GM19467 (cell line): ENCODE data around the gene TOM1L2.

Experiments used
- ATAC-seq: cut with Tn5 transposase; IDR thresholded peaks from one replicate; pipeline ENCODE4 v1.9.1; 2021; ENCODE audit warnings: mild to moderate bottlenecking, moderate library complexity; ENCODE audit not compliant: unreplicated experiment

TOM1L2 gene

DNA sequence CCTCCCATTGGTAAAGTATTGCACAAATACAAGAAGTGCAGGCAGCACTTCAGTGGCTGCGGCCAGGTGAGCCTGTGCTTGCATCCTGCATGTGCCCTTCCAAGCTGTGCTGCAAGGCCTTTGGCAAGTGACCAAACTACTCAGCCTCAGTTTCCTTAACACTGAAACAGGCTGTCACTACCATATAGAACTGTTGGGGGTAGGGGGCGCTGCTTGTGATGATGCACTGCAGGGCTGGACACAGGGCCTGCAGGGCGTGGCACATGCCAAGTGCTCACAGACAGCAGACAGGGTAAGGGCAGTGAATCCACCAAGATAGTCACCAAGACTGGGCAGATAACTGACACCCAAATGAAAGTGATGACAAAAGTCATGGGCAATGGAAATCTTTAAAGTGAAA lies 69.8 kb downstream of the TOM1L2 start:
- no peak for ATAC-seq

DNA sequence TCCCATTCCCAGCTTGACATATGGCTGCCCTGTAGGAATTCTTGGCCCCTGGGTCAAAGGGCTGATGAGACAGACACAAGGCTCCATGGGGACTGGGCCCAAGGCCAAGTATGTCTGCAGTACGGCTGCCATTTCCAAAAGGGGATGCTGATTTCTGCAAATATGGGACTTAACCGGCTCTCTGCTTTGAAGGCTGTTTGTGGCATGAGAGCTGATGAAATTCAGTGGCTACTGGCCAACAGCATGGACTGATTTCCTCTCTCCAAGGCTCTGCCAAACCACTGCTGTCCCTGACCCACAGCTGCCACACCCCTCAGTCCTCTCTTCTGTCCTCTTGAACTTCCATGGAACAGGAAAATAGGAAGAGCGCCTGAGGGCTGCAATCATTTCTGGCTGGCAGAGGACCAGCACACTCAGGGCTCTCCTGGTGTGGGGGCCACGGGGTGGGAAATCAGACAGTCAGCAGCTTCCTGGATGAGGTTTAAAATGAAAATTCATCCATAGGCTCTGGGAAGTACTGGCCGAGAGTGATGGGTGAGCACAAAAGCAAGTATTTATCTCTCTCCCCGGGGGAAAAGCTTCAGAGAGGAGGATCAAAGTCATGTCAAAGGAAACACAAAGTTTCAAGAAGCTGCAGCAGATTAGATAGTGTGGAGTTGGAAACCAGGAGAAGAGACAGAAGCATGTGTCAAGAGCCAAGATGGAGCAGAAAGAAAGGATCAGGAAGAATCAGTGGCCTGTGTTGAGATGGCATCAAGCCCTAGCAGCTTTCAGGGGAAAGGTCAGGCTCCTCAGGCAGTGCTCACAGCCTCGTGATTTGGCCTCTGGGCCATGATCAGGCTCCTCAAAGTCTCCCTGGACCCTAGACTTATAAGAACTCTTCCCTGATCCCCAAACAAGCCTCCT lies 71.3 kb downstream of the TOM1L2 start:
- no peak for ATAC-seq

DNA sequence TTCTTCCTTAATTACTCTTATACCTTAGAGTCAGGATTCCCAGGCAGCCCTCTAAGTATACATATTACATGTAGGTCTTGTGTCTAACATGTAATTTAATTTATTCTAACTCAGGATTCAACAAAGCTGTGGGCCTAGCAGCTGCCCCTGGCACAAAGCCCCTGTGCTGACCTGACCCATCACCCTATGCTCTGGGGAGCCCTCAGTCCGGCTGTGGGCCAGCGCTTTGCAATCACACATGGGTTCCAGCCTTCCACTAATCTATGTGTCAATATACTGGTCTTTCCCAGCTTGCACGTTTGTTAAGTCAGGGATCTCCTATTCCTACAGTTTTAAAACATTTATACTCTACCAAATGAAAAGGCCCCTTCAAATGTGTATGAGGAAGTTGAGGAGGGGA lies 72.7 kb downstream of the TOM1L2 start:
- ATAC-seq: no peak

DNA sequence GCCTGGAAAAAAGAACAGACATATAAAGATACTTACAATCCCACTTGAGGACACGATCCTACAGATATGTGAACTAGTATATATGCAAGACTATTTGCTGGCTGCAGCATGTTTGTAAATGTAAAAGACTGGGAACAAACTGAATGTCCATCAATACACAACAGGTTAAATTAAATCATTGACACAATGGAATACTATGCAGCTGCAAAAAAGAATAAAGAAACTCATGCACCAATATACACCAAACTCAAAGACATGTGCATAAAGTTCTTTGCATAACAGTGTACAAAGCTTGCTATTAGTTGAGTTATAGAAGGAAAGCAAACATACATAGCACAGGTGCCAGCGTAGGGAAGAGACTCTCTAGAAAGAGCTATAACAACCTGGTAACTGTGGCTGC lies 73.5 kb downstream of the TOM1L2 start:
- ATAC-seq: no peak

DNA sequence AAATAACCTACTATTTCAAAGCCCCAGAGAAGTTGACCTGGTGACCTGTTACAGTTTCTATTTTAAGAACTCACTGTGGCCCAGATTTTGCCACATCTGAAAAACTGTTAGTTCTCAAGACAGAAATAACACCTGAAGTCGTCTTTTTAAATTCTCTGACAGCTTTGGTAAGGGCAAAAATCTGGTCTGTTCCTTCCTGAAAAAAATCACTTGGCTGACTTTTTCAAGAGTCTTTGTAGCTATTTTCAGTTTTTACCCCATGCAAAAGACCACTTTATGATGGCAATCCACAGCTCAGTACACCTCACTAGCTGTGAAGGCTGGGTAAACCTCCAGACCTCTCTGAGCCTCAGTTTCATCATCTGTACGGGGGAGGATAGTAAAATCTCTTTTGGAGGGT lies 74.8 kb downstream of the TOM1L2 start:
- ATAC-seq: no peak

DNA sequence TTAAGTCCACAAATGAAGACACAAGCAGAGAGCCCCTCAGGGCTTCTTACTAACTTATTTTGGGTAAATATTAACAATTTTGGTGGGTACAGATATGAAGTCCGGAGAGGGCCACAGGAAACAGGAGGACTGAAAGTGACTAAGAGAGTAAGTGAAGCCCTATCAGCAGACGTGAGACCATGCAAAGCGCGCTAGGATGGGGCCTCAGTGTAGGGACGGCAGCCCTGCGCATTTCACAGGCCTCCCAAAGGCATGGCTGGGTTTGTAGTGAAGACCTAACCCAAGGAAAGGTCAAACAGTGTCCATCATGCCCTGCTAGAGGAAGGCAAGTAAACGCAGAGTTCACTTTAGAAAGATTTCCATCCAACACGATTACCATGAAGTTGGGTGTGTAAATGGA lies 75.5 kb downstream of the TOM1L2 start:
- ATAC-seq: no peak

DNA sequence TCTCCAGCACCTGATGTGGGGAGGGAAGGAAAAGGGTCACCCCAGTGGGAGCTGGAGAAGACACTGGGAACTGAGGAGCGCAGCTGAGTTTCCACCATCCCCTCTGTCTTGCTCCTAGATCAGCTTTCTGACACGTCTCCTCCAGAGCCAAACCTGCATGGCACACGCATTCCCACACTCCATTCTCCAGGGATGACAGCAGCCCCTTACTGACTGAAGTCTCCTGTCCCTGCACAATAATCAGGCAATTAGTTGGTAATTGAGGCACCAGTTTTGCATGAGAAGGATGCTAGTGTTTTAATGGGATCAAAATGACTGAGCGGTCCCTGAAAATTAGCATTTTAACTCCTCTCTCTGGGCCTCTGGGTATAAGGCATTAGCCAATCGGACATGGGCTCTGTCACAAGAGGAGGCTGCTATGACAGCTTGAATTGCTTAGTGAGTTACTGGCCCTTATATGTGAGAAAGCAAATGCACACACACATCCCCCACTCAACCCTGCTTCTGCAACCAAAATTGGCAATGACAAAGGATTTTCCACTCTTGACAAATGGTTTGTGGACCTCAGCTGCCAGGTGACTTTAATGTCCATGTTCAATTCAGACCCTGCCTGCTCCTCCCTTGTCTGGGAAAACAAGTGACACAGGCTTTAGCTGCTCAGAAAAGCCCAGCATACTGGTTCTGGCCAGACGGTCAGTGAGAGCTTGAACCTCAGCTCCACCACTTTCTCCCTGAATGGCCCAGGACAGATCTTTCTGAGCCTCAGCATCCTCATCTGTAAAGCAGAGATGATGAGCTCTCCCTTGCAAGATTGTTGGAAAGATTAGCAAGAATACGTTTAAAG lies 78.2 kb downstream of the TOM1L2 start:
- ATAC-seq: no peak

DNA sequence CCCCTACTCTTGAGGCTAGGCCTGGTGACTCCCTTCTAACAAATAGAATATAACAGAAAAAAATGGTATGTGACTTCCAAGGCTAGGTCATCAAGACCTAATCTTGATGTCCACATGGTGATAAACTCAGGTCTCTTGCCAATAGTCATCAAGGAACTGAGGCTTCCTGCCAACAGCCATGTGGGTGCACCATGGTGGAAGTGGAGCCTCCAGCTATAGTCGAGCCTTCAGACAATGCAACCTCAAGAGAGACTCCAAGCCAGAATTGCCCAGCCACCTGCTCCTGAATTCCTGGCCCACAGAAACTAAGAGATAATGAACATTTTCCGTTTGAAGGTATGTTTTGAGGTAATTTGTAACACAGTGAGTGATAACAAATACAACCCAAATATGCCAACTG lies 79.5 kb downstream of the TOM1L2 start:
- ATAC-seq: no peak

DNA sequence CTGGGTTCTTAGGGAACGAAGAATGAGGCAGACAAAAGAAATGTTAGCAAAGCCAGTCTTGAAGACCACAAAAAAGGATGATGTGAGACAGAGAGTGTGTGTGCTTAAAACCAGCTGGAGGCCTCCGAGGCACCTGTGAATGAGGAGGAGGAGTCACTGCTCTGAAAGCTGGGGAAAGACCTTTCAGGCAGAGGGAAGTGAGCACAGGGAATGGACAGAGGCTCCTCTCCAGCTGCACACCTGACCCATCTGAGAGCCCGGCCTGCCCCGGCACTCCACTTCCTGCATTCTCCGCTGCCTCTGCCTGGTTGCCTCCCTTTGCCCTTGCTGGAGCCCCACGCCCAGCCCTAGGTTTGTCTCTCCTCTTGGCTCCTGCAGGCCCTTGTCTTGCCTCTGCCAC lies 80.2 kb downstream of the TOM1L2 start:
- ATAC-seq: no peak

DNA sequence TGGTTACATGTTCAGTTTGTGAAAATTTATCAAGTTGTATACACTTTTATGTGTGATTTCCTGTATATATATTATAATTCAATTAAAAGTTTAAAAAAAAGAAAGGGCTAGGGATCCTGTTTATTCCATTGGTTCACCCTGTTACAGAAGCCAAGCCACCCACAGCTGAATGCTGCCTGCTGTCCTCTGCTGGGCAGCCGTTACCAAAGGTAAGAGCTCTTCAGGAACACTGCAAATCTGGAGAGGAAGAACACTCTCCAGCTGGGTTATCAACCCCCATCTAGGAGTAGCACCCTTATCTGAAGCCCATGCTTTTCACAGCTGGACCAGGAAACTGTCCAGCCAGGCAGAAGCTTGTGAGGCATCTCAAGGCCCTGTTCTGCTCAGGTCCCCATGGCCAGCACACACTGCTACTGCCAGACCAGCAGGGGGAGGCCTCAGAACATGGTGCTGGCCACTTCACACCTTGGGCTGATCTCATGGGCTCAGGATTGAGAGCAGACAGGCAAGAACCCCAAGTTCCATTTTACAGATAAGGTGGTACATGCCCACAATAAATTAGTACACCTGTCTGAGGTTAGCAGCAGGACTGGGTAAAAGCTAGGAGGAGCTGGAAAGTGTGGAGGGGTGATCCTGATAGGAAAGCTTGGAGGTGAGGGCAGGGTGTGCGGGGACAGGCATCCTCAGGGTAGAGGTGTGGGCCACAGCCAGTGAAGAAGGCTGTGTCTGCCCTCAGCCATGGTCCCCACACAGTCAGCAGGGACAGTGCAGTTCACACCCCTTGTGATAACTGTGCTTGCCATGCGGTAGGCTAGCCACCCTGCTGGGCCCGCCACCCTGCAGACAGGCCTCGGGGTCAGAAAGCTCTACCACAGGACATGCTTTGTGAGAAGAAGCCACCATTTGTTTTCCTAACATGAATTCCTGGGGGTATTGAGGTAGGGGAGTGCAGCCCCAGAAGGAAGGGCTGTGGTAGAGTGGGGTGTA lies 81.1 kb downstream of the TOM1L2 start:
- ATAC-seq: no peak

DNA sequence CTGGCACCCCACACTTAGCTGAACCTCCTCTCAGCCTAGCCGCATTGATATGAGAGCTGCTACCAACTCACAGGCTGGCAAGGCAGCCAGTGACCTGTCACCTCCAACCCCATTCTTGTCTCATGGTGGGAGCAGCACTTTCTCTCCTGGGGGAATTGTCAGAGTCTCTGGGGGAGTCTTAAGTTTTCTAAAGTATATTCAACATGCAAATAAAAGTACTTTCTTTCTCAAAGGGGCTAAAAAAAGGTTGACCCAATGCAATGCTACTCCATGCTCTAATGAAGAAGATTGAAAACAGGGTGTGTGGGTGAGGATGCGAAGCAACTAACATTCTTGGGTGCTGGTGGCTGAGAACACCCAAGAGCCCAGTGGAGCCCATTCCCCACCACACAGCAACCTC lies 82.3 kb downstream of the TOM1L2 start:
- ATAC-seq: no peak

DNA sequence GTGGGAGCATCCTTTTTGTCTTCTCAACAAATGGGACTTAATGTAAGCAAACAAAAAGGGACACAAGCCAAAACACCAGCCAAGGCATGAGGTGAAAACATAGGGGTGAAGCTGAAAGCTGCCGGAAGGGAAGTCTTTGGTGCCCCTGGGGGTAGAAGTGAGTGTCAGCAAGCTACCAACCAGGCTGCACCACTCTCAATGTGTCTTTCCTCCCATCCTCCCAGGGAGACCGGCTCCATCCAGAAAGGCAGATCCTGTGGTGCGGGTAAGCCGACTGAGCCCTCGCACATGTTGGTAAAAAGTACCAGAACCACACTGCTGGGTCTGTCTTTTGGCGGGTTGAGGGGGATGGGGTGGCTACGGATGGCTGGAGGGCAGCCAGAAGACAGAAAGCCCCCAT lies 83.4 kb downstream of the TOM1L2 start:
- ATAC-seq: no peak

DNA sequence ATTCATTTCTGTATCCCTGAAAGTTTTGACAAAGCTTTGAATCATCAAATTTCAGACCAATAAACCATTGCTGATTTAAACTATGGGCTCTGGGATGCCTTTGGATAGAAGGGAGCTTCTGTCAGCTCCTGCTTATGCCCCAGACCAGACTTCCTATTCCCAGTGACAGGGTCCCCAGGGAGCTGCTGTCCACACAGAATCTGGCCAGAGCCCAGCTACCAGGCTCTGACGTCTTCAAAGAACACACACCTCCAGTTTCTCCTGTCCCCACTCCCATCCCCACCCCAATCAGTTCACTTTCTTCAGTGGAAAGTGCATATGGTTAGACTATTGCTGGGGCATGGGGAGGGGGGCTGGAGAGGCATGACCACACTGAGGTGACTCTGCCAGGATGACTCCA lies 83.8 kb downstream of the TOM1L2 start:
- no peak for ATAC-seq

DNA sequence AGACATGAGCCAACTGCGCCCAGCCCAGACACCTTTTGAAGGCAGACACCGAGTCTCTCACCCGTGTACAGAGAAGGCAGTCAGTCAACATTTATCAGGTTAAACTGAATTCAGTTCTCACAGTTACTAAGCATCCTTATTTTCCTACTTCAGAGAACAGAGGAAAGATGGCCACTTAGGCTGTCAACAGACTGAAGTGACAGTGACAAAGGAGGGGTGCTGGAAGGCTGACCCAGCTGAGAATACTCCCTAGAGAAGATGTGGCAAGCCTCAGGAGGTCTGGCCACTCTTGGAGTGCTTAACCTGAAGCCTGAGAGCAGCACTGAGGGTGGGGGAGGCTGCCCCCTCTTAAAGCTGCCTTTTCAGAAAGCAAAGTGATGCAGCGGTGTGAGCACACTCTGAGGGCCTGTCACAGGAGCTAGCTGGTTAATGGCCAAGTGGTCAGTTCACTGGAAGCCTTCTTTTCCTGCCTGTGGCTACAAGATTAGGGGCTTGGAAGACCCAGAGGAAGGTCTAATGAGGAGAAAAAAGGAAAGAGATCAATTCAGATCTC lies 84.4 kb downstream of the TOM1L2 start:
- ATAC-seq: no peak

DNA sequence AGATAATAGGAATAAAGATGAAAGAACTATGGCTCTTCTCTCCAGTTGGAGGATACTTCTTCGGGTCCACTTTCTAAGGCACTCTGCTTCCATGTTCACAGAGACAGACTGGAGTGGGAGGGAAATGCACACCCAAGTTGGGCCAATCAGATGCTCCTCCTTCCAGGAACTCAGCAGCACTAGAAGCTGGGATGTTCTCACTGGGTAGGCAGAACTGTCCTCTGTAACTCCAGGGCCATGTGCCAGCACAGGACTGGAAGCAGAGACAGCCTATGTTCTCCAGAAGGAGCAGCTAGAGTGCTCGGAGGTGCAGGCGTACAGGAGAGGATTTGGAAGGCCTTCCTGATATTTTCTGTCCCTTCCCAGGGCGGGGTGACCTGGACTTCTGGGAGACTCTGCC lies 85.5 kb downstream of the TOM1L2 start:
- ATAC-seq: no peak

DNA sequence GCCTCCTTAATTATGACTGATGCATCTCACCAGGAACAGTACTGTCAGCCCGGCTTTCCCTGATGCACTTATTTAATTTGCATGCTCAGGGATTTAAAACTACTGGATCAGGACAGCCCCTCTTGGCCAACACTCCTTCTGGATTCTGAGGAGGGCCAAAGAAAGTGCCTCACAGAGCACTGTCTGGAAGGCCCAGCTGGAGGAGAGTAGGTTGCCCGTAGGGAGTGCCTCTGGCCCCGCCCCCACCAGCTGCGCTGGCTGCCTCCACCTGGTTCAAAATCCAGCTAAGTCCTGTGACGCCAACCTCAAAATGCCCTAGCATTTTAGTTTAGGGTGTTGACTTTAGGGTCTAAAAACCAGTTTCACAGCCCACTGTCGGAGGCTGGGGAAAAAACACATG lies 86.0 kb downstream of the TOM1L2 start:
- no peak for ATAC-seq

DNA sequence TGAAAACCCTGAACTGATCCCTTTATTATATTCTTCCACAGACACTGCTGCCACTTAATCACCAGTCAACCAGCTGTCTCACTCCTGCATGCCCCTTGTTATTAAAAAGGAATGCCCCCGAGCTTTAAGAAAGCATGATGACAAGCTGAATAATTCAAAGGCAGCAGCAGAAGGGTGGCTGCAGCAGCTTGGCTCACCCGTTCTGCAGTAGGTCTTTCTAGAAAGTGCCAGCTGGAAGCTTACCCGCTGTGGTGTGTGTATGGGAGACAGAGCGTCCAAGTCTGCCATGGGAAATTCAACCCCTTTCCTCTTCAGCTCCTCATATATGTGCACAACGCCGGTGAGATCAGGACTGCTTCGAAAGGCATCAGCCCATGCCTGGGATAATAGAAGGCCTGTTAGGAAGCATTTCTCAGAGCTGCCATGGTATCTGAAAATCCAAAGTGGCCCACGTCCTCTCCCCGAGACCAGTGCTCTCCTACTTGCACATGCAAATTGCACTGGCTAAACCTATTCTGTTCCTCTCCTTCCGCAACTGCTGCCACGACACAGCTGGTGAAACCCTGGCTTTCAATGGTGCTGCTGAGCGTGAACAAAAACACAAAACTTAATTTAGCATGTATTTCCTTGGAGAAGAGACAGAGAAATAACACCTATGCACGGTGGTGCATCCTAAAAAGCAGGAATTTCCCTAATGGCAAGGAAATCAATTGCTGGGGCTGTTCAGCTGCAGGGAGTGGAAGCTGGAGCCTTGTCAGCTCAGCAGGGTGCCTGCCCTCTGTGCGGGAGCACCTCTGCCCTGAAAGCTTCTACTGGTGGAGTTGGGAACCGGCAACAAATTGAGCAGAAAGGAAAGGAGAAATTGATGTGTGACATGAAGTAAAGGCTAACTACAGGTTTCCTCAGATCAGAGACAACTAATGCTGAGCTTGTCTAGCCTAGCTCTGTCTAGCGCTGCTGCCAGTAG lies 87.5 kb downstream of the TOM1L2 start:
- no peak for ATAC-seq

DNA sequence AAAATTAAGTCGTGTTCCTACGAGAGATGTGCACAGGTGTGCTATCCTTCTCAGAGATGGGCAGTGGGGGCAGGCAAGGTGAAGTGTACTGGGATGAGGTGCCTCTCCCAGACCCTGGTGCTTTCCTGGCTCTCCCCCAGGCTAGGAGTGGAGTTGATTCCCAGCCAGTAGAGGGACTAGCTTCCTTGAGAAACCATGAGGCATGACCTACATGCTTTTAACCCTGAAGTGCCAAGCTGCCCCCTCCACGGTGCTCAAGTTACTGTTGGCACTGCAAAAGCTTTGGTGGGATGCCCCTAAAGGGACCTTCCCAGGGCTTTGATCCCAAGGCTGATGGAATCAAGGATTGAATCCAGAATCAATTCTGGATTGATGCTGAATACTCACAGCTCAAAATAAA lies 88.4 kb downstream of the TOM1L2 start:
- no peak for ATAC-seq

DNA sequence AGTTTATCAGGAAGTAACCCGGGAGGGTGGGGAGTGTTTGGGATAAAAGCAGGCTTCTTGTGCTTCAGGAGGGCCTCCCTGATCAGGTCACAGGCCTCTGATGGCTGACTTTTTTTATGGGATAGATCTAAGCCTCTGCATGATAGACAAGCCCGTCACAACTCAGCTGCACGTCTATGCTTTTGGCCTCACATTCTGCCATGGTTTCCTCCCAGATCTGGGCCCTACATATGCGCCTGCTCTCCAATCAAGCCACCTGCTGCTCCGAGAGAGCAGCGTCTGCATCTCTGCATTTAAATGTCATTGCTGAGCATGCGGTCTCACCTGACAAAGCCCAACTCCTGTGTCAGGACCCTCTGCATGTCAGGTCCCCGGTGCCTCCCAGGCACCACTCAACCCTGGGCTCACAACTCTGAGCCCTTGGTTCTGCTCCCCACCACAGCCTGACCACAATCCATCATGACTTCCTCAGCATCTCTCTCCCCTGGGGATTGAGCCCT lies 90.1 kb downstream of the TOM1L2 start:
- ATAC-seq: no peak
